Measurements from ENCODE around the gene NUCB1.

DNA sequence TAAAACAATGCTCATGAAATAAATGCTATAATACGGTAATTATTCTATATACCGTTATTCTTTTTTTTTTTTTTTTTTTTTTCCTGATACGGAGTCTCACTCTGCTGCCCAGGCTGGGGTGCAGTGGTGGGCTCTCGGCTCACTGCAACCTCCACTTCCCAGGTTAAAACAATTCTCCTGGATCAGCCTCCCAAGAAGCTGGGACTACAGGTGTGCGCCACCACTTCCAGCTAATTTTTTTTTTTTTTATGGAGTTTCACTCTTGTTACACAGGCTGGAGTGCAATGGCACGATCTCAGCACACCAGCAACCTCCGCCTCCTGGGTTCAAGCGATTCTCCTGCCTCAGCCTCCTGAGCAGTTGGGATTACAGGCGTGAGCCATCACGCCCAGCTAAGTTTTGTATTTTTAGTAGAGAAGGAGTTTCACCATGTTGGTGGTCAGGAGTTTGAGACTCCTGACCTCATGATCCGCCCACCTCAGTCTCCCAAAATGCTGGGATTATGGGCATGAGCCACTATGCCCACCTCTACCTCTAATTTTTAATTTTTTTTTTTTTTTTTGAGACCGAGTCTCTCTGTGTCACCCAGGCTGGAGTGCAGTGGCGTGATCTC lies 21.0 kb upstream of the NUCB1 start:
- no peak for TF ChIP-seq CTCF (IDR thresholded peaks at IDR 0.05)
- no peak for TF ChIP-seq NR2C2 (CRISPR knock-in tag; IDR thresholded peaks at IDR 0.05)
- no peak for TF ChIP-seq ZNF138 (CRISPR knock-in tag; conservative IDR thresholded peaks at IDR 0.05)
- TF ChIP-seq, protein P1, sequence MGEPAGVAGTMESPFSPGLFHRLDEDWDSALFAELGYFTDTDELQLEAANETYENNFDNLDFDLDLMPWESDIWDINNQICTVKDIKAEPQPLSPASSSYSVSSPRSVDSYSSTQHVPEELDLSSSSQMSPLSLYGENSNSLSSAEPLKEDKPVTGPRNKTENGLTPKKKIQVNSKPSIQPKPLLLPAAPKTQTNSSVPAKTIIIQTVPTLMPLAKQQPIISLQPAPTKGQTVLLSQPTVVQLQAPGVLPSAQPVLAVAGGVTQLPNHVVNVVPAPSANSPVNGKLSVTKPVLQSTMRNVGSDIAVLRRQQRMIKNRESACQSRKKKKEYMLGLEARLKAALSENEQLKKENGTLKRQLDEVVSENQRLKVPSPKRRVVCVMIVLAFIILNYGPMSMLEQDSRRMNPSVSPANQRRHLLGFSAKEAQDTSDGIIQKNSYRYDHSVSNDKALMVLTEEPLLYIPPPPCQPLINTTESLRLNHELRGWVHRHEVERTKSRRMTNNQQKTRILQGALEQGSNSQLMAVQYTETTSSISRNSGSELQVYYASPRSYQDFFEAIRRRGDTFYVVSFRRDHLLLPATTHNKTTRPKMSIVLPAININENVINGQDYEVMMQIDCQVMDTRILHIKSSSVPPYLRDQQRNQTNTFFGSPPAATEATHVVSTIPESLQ (CRISPR knock-in tag; IDR thresholded peaks at IDR 0.05) = no peak
- TF ChIP-seq MAX (CRISPR knock-in tag; IDR thresholded peaks at IDR 0.05) = no peak
- TF ChIP-seq SP1 (CRISPR knock-in tag; conservative IDR thresholded peaks at IDR 0.05) = no peak

Measured in WTC11 (cell line).